HG03025 (cell line): ENCODE data around the gene COL4A5.

Source experiments
- ATAC-seq: cut with Tn5 transposase; IDR thresholded peaks from one replicate; pipeline ENCODE4 v1.9.1; 2021; ENCODE audit warnings: mild to moderate bottlenecking, moderate library complexity; ENCODE audit not compliant: unreplicated experiment, low FRiP score

The COL4A5 gene

DNA sequence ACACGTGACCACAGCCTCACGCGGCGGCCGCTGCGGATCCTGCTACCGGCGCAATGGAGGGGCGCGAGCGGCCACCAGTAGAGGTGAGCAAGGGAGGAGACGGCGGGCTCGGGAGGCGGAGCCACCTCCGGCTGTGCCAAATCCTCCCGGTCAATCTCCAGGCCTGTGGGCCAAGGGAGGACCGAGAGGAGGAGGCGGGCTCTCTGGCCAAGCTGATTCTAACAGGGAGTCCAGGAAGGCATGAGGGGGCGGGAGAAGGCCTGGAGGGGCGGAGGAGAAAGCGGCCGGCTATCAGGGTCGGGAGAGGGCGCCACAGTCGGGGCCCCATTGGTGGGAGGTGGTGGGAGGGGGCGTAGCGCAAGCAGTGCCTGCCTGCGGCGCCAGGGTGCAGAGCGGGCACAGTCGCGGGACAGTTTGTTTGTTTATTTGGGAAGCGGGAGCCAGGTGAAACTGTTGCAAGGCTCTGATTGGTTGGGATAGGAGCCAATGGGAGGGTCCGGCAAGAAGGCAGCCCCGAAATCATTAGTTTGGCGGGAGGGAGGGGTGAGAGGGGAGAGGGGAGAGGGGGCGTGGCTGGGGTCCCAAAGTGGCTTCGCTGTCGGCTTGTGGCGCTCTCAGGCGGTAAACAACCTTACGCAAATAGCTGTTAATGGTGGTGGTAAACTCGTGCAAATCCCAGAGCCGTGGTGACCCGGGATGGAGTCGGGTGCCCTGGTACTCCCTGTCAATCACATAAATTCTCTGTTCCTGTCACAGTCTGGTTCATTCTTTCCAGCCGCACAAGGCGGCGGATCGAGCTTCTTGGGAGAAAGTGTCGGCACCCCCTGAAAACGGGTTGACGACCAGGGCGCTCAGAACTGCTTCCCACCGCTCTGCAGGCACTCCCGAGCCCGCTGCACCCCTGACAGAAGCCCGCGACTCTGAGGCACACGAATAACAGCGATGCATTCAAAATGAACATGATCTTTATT is 297.2 kb downstream of the COL4A5 start, which contains the start of gene IRS4:
IRS4 (minus strand) TSS at position 55 of the 971 bp plus-strand sequence.
- ATAC-seq = no peak

- ATAC-seq = no peak
Measured at GRCh38 chrX:108737754-108738153, 298.1 kb downstream of the COL4A5 start.

GRCh38 chrX:108740299-108740774 is 300.7 kb downstream of the COL4A5 start:
- no peak for ATAC-seq
